Mesenchymal stem cell (in vitro differentiated cells and primary cell): ENCODE data around the gene MSN.
"Not testable (repeated sequence)": the region's sequence is repeated elsewhere in the genome, so short reads cannot be mapped to it uniquely, and the experiment has no call there.

Experiments
- DNase-seq: peaks from one replicate; pipeline ENCODE4 v3.0.0-alpha.2; 2013
- H2AFZ ChIP-seq: one replicate; pipeline ENCODE4 v1.6.1; 2013; ENCODE audit warnings: low read depth, mild to moderate bottlenecking, control low read depth, inconsistent platforms, low read length, moderate library complexity
- H2AK5ac ChIP-seq: 2 replicates; pipeline ENCODE4 v1.6.1; 2013; ENCODE audit warnings: low read length, moderate library complexity, mild to moderate bottlenecking, inconsistent platforms; ENCODE audit not compliant: severe bottlenecking
- H2BK120ac ChIP-seq: one replicate; pipeline ENCODE4 v1.6.1; 2013; ENCODE audit warnings: low read depth, mild to moderate bottlenecking, inconsistent platforms, low read length, moderate library complexity
- H2BK12ac ChIP-seq, 2 experiments: one replicate each; pipeline ENCODE4 v1.6.1; 2013; ENCODE audit warnings: inconsistent platforms in 2 of 2, low read length in 2 of 2, mild to moderate bottlenecking in 2 of 2, moderate library complexity in 2 of 2, control low read depth in 1 of 2
- H2BK15ac ChIP-seq: one replicate; pipeline ENCODE4 v1.6.1; 2013; ENCODE audit warnings: mild to moderate bottlenecking, low read depth, inconsistent platforms; ENCODE audit not compliant: poor library complexity, severe bottlenecking
- H2BK5ac ChIP-seq: 2 replicates; pipeline ENCODE4 v1.6.1; 2013; ENCODE audit warnings: low read depth, mild to moderate bottlenecking, low read length, control low read depth, inconsistent platforms; ENCODE audit not compliant: poor library complexity, severe bottlenecking
- H3K14ac ChIP-seq, 2 experiments: one replicate each; pipeline ENCODE4 v1.6.1; 2013; ENCODE audit warnings: inconsistent platforms in 2 of 2, low read length in 2 of 2, control low read depth in 1 of 2, mild to moderate bottlenecking in 1 of 2, moderate library complexity in 1 of 2
- H3K18ac ChIP-seq, 2 experiments: one replicate each; pipeline ENCODE4 v1.6.1; 2013; ENCODE audit warnings: inconsistent platforms in 2 of 2, low read length in 2 of 2, control low read depth in 1 of 2, low read depth in 1 of 2, mild to moderate bottlenecking in 1 of 2
- H3K23ac ChIP-seq, 2 experiments: one replicate each; pipeline ENCODE4 v1.6.1; 2013; ENCODE audit warnings: inconsistent platforms in 2 of 2, low read length in 2 of 2, mild to moderate bottlenecking in 2 of 2, moderate library complexity in 2 of 2, control low read depth in 1 of 2
- H3K27ac ChIP-seq: 2 replicates; pipeline ENCODE4 v1.5.1; 2013; ENCODE audit warnings: mild to moderate bottlenecking, moderate library complexity, low read length, control low read depth, inconsistent platforms; ENCODE audit not compliant: poor library complexity, severe bottlenecking
- H3K27me3 ChIP-seq, 2 experiments: 2 replicates each; pipeline versions ENCODE4 v1.6.1 to v1.7.0; 2013; ENCODE audit warnings: low read length in 2 of 2, mild to moderate bottlenecking in 2 of 2, moderate library complexity in 2 of 2, control low read depth in 1 of 2, inconsistent platforms in 1 of 2; ENCODE audit not compliant: control insufficient read depth in 1 of 2, insufficient read depth in 1 of 2
- H3K36me3 ChIP-seq, 2 experiments: 2 replicates each; pipeline versions ENCODE4 v1.6.1 to v1.7.0; 2013; ENCODE audit warnings: low read length in 2 of 2, control low read depth in 1 of 2, inconsistent platforms in 1 of 2, low read depth in 1 of 2, mild to moderate bottlenecking in 1 of 2; ENCODE audit not compliant: insufficient read depth in 2 of 2, control insufficient read depth in 1 of 2
- H3K4ac ChIP-seq, 2 experiments: one replicate each; pipeline ENCODE4 v1.6.1; 2013; ENCODE audit warnings: inconsistent platforms in 2 of 2, low read length in 2 of 2, mild to moderate bottlenecking in 2 of 2, moderate library complexity in 2 of 2, control low read depth in 1 of 2, low read depth in 1 of 2
- H3K4me1 ChIP-seq: 2 replicates; pipeline ENCODE4 v1.6.1; 2013; ENCODE audit warnings: low read depth, low read length, control low read depth; ENCODE audit not compliant: control insufficient read depth, insufficient read depth
- H3K4me2 ChIP-seq: 2 replicates; pipeline ENCODE4 v1.6.1; 2013; ENCODE audit warnings: low read length, mild to moderate bottlenecking, inconsistent platforms; ENCODE audit not compliant: poor library complexity, severe bottlenecking
- H3K4me3 ChIP-seq, 2 experiments: 2 replicates each; pipeline versions ENCODE4 v1.5.1 to v1.7.0; 2013; ENCODE audit warnings: low read length in 2 of 2, mild to moderate bottlenecking in 2 of 2, control low read depth in 1 of 2, low read depth in 1 of 2; ENCODE audit not compliant: insufficient read depth in 1 of 2
- H3K79me1 ChIP-seq: replicated peaks from 2 replicates; pipeline ENCODE4 v1.6.1; 2013; ENCODE audit warnings: mild to moderate bottlenecking, control low read depth, low read length, inconsistent platforms; ENCODE audit not compliant: poor library complexity, severe bottlenecking
- H3K9ac ChIP-seq: 2 replicates; pipeline ENCODE4 v1.7.0; 2013; ENCODE audit warnings: mild to moderate bottlenecking, low read length, moderate library complexity
- H3K9me3 ChIP-seq: 2 replicates; pipeline ENCODE4 v1.7.0; 2013; ENCODE audit warnings: mild to moderate bottlenecking, low read length; ENCODE audit not compliant: control insufficient read depth
- H4K8ac ChIP-seq: one replicate; pipeline ENCODE4 v1.6.1; 2013; ENCODE audit warnings: inconsistent platforms, mild to moderate bottlenecking, low read length, moderate library complexity
- H4K91ac ChIP-seq: one replicate; pipeline ENCODE4 v1.6.1; 2013; ENCODE audit warnings: mild to moderate bottlenecking, low read length, inconsistent platforms
- WGBS: methylation state at CpG from one replicate; pipeline ENCODE4 v1.1.7; 2013; ENCODE audit warnings: mixed read lengths; 5-methylcytosine and 5-hydroxymethylcytosine counted together

MSN gene

GRCh38 chrX:65634732-65635131 lies 32.7 kb upstream of the MSN start:
- H3K4me3 ChIP-seq: no peak overlapping the region
- H3K79me1 ChIP-seq: no peaks in the 10 kb centered on the region
- no peak overlapping the region for H3K4me2 ChIP-seq
- no peak overlapping the region for H3K18ac ChIP-seq
- no peaks in the 10 kb centered on the region for H3K9me3 ChIP-seq
- H2AK5ac ChIP-seq: no peak overlapping the region
- H3K23ac ChIP-seq: no peak overlapping the region
- H2BK120ac ChIP-seq: no peak overlapping the region
- H3K9ac ChIP-seq: no peak overlapping the region
- H3K14ac ChIP-seq: no peak overlapping the region
- no peak overlapping the region for H2BK15ac ChIP-seq
- no peak overlapping the region for H4K8ac ChIP-seq
- no peak overlapping the region for H2AFZ ChIP-seq
- no peak for DNase-seq
- no peak overlapping the region for H3K27ac ChIP-seq
- no peak overlapping the region for H4K91ac ChIP-seq
- no peak overlapping the region for H2BK5ac ChIP-seq
- H3K27me3 ChIP-seq: peaks cover 0 to 6% of the 10 kb centered on the region in 2 experiments
- no peaks in the 10 kb centered on the region for H3K4me1 ChIP-seq
- no peak overlapping the region for H2BK12ac ChIP-seq
- no peak overlapping the region for H3K4ac ChIP-seq
- no peaks in the 10 kb centered on the region for H3K36me3 ChIP-seq
- WGBS: 84% methylated on average over 3 of the region's 4 CpGs

GRCh38 chrX:65635378-65635777 lies 32.1 kb upstream of the MSN start:
- H2BK12ac ChIP-seq: no peak overlapping the region
- no peak for DNase-seq
- 75% methylated on average over 2 of the region's 3 CpGs for WGBS
- H3K4me3 ChIP-seq: no peak overlapping the region
- no peaks in the 10 kb centered on the region for H3K9me3 ChIP-seq
- H3K9ac ChIP-seq: peak overlapping the region; percentile 66
- no peak overlapping the region for H4K91ac ChIP-seq
- no peak overlapping the region for H3K4ac ChIP-seq
- peaks cover 0 to 6% of the 10 kb centered on the region in 2 experiments for H3K27me3 ChIP-seq
- no peak overlapping the region for H2AK5ac ChIP-seq
- no peak overlapping the region for H2BK120ac ChIP-seq
- H2AFZ ChIP-seq: no peak overlapping the region
- H3K23ac ChIP-seq: no peak overlapping the region
- no peaks in the 10 kb centered on the region for H3K79me1 ChIP-seq
- no peak overlapping the region for H3K27ac ChIP-seq
- no peak overlapping the region for H2BK15ac ChIP-seq
- no peak overlapping the region for H2BK5ac ChIP-seq
- H3K18ac ChIP-seq: no peak overlapping the region
- no peak overlapping the region for H4K8ac ChIP-seq
- H3K4me1 ChIP-seq: no peaks in the 10 kb centered on the region
- no peaks in the 10 kb centered on the region for H3K36me3 ChIP-seq
- no peak overlapping the region for H3K14ac ChIP-seq
- no peak overlapping the region for H3K4me2 ChIP-seq

- no peak overlapping the region for H2BK5ac ChIP-seq
- no peak overlapping the region for H2AFZ ChIP-seq
- no peak for DNase-seq
- no peak overlapping the region for H3K14ac ChIP-seq
- H3K4me2 ChIP-seq: no peak overlapping the region
- no peak overlapping the region for H2BK15ac ChIP-seq
- H2AK5ac ChIP-seq: no peak overlapping the region
- H3K9me3 ChIP-seq: no peaks in the 10 kb centered on the region
- H2BK12ac ChIP-seq: no peak overlapping the region
- no peaks in the 10 kb centered on the region for H3K36me3 ChIP-seq
- peaks cover 0 to 6% of the 10 kb centered on the region in 2 experiments for H3K27me3 ChIP-seq
- H3K18ac ChIP-seq: no peak overlapping the region
- no peak overlapping the region for H3K4me3 ChIP-seq
- no peak overlapping the region for H4K91ac ChIP-seq
- no peak overlapping the region for H3K4ac ChIP-seq
- H3K79me1 ChIP-seq: no peaks in the 10 kb centered on the region
- no peak overlapping the region for H3K27ac ChIP-seq
- WGBS: 84% methylated on average over 1 of the region's 2 CpGs
- no peak overlapping the region for H2BK120ac ChIP-seq
- H3K23ac ChIP-seq: no peak overlapping the region
- H4K8ac ChIP-seq: no peak overlapping the region
- H3K9ac ChIP-seq: peak overlapping the region; percentile 66
- H3K4me1 ChIP-seq: no peaks in the 10 kb centered on the region
Observed at GRCh38 chrX:65635822-65636221, 31.6 kb upstream of the MSN start.

GRCh38 chrX:65636261-65636660 lies 31.2 kb upstream of the MSN start:
- H4K8ac ChIP-seq, H3K36me3 ChIP-seq, H2BK12ac ChIP-seq, H3K4me1 ChIP-seq, H4K91ac ChIP-seq, H2BK5ac ChIP-seq, H3K14ac ChIP-seq, H3K4me2 ChIP-seq, H3K4me3 ChIP-seq, H2AK5ac ChIP-seq, H2BK120ac ChIP-seq, H3K9me3 ChIP-seq, H2BK15ac ChIP-seq, H3K27ac ChIP-seq, H3K23ac ChIP-seq, H3K18ac ChIP-seq, H2AFZ ChIP-seq, DNase-seq, H3K79me1 ChIP-seq, H3K27me3 ChIP-seq, H3K4ac ChIP-seq: not testable (repeated sequence)
- H3K9ac ChIP-seq: peak overlapping the region; percentile 66
- 89% methylated on average over 3 of the region's 4 CpGs for WGBS
